HG02678 (cell line): ENCODE data around the gene IL17RE.
"Not testable (repeated sequence)": the region's sequence is repeated elsewhere in the genome, so short reads cannot be mapped to it uniquely, and the experiment has no call there.

Experiments used
- ATAC-seq: cut with Tn5 transposase; IDR thresholded peaks from one replicate; pipeline ENCODE4 v1.9.1; 2021; ENCODE audit warnings: mild to moderate bottlenecking, moderate library complexity; ENCODE audit not compliant: unreplicated experiment

The IL17RE gene, protein sequence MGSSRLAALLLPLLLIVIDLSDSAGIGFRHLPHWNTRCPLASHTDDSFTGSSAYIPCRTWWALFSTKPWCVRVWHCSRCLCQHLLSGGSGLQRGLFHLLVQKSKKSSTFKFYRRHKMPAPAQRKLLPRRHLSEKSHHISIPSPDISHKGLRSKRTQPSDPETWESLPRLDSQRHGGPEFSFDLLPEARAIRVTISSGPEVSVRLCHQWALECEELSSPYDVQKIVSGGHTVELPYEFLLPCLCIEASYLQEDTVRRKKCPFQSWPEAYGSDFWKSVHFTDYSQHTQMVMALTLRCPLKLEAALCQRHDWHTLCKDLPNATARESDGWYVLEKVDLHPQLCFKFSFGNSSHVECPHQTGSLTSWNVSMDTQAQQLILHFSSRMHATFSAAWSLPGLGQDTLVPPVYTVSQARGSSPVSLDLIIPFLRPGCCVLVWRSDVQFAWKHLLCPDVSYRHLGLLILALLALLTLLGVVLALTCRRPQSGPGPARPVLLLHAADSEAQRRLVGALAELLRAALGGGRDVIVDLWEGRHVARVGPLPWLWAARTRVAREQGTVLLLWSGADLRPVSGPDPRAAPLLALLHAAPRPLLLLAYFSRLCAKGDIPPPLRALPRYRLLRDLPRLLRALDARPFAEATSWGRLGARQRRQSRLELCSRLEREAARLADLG

GRCh38 chr3:9902372-9903237 is at the start of gene IL17RE:
Gene IL17RE (plus strand): TSS chr3:9902848. CDS start chr3:9902933, 85 bp downstream.
- no peak for ATAC-seq

GRCh38 chr3:9854291-9854940 is 48.2 kb upstream of the IL17RE start:
- ATAC-seq: not testable (repeated sequence)

DNA sequence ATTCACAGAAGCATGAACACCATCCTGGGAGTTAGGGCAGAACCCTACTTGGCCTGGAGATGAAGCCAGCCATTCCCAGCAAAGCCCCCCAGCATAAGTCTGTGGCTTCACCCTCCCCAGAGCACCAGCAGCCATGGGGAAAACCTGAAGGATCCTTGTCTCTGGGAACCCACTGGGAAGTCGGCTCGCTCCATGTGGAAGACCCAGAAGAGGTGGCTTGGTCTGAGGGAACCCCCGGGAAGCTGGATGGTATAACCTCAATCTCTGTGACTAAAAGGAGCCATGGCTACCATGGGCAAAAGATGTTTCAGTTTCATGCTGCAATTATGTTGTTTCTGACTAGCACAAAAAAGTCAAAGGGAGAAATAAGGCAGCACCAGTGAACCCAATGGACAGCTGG is 47.1 kb upstream of the IL17RE start:
- no peak for ATAC-seq

DNA sequence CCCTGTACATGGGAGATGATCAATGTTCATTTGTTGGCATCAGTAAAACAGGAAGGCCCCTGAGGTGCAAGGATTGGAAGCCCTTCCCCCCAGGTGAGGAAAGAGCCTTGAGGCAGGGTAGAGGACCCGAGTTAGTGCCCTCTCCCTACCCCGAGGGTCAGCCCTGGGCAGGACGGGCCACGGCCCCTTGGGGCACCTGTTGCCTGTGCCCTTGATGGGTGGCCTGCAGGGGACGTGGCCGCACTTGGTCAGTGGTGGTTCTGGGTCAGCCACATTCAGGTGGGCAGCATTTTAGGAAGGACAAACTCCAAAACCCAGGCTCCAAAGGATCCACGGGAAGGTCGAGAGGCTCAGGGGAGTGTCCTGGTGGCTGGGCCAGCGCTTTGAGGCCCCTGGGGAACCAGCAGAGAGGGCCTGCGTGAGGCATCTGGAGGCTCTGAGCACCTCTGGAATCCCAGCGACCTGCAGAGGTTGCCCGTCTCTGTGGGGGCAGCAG is 43.1 kb upstream of the IL17RE start:
- ATAC-seq: no peak

GRCh38 chr3:9861201-9861600 is 41.4 kb upstream of the IL17RE start:
- no peak for ATAC-seq

DNA sequence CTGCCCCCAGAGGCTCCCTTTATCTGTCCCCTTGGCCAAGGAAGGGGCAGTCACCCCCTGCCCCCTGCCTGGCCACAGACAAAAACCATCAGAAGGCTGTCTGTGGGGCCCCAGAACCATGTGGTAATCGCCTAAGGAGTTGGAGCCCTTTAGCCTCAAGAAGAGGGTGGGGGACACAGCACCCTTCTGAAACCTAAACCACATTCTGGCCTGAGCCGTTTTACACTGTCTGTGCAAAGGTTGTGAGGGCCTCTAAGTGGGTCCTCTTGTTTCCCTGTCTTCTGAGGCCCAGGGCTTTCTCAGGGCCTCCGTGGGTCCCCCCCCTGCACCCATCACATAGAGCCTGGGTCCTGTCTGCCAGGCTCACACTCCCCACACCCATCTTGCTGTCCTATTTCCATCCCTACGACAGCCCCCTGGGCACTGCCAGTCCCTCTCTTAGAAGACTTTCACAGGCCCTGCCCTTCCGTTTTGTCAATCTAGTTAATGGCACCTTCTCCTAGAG is 41.0 kb upstream of the IL17RE start:
- no peak for ATAC-seq

DNA sequence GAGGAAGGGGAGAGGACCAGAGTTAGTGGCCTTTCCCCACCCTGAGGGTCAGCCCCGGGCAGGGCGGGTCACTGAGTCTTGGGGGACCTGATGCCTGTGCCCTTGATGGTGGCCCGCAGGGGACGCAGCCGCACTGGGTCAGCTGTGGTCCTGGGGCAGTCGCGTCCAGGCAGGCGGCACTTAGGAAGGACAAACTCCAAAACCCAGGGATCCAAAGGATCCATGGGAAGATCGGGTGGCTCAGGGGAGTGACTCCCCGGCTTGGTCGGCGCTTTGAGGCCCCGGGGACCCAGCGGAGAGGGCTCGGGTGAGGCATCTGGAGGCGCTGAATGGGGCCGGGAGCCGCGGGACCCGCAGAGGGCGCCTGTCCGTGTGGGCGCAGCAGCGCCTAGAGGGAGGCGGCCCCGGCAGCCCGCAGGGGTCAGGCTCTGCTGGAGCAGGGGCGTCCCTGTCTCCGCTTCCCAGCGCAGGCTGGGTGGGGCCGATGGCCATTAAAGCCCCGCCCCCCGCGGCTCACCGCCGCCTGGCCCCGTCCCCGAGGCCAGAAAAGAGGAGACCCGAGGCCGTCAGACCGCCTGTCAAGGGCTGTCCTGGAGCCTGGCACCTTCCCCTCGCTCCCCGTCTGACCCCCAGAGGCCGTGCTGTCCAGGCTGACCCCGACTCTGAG is 40.1 kb upstream of the IL17RE start:
- ATAC-seq: no peak

DNA sequence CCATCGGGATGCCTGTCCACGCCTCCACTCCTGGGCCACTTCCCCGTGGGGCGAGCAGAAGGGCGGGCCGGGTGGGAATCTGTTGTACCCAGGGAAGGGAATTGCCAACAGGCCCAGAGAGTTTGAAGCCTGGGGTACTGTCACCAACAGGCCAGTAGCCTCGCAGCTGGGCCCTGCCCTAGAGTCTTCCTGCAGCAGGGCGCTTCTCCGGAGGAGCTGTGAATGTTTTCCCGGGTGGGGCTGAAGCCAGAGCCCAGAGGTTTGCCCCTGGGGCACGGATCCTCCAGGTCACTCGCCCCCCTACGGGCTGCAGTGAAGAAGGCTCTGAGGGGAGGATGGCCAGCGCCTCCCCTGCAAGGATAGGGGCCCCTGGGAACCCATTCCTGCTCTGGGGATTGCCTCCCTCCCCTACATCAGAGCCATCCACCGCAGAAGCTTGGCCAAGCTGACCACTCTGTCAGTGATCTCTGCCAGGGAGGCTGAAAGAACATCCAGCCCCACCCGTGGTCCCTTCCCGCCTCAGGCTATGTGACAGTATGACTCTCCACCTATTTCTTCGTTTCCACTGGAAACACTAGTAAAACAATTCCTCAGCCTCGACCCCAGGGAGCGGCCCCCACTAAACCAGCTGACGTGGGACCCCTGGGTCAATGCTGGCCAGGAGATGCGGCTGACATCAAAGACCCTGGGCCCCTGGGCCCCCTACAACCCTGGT is 39.4 kb upstream of the IL17RE start:
- ATAC-seq: no peak

DNA sequence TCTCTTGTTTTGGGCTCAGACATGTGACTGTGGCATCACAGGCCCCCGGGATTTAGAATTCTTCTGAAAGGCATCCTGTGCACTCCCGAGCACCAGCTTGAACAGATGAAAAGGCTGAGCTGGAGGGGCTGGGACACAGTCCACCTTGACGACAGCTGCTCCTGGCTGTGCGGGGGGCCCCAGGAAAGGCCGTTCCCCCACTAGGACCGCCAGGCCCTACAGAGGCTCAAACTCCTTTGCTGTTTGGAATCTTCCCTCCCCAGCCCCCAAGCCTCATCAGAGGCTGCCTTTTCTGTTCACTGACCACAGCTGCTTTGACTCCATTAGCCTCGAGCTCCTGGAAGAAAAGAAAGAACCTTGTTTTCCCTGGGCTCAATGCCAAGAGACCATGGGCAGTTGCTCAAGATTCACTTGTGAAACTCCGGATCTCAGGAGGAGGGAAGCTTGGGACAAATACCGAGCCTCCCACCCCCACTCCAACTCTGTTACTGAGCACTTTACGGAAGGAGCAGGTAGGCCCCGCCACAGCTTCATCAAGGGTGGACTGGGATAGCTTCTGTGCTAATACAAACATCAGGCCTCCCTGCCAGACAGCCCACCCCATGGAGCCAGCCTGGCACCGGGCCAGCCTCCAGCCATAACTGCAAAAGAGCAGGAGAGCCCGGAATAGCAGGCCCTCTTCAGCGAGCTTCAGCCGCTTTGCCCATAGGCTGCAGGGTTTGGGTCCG is 38.3 kb upstream of the IL17RE start:
- no peak for ATAC-seq

DNA sequence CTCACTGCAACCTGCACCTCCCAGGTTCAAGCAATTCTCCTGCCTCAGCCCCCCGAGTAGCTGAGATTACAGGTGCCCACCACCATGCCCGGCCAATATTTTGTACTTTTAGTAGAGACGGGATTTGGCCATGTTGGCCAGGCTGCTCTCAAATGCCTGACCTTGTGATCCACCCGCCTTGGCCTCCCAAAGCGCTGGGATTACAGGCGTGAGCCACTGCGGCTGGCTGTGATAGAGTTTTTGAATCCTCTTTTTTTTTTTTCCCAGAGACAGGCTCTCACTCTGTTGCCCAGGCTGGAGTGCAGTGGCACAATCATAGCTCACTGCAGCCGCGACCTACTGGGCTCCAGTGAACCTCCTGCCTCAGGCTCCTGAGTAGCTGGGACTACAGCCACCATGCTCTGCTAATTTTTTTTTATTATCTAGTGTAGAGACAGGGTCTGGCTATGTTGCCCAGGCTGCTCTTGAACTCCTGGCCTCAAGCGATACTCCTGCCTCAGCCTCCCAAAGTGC is 37.5 kb upstream of the IL17RE start:
- not testable (repeated sequence) for ATAC-seq

- ATAC-seq: no peak
Measured at GRCh38 chr3:9866639-9867038, 36.0 kb upstream of the IL17RE start.

- ATAC-seq: no peak
Measured at GRCh38 chr3:9867106-9867505, 35.5 kb upstream of the IL17RE start.

DNA sequence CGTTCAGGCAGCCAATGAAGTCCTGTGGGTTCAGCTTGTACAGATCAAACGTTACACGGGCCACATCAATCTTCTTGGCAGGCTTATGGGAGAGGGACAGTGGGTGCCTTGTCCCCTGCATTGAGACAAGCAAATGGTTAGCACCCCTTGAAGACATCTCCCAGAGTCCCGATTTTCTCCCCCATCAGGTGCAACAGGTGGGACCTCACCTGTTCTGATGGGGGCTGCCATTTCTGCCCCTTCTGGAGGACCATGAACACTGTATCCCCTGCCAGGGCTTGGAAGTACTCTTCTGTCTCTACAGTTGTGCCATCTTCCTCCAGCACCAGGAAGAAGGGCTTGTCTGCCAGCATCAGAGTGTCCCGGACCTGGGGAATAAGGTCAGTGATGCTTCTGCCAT is 32.7 kb upstream of the IL17RE start:
- ATAC-seq: no peak

- ATAC-seq: no peak
Measured at GRCh38 chr3:9870978-9871377, 31.7 kb upstream of the IL17RE start.

DNA sequence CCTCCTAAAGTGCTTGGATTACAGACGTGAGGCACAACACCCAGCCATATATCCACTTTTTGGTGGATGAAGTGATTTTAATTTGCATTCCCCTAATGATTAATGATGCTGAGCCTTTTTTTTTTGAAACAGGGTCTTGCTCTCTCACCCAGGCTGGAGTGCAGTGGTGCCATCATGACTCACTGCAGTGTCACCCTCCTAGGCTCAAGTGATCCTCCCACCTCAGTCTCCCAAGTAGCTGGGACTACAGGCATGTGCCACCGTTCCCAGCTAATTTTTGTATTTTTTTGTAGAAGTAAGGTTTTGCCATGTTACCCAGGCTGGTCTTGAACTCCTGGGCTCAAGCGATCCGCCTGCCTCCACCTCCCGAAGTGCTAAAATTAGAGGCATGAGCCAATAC is 30.6 kb upstream of the IL17RE start:
- ATAC-seq: not testable (repeated sequence)

- ATAC-seq: no peak
Measured at GRCh38 chr3:9875448-9875847, 27.2 kb upstream of the IL17RE start.

GRCh38 chr3:9876255-9876654 is 26.4 kb upstream of the IL17RE start:
- ATAC-seq: not testable (repeated sequence)

DNA sequence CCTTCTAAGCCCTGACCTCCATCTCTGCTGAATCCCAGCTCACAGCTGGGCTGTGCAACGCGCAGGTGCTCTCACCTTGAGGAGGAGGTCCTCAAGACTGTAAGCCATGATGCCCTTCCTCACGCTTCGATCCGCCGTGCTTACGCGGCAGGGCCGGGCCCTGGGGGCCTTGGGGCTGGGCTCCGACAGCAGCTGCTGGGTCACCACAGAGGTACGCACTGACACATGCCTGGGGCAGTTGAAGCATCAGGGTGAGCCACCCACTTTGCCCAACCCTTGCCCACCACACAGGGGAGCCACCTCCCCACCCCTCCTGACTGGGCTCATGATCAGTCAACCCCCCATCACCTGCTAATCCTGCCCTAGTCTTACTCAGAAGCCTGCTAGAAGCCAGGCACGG is 25.7 kb upstream of the IL17RE start:
- no peak for ATAC-seq
